ENCODE results near the gene PRSS33. TPM values are rescaled to one million over a fixed set of nuclear protein-coding genes. Genes with fewer than 3 reads are reported as not detected.

Gene PRSS33
- polyA plus RNA-seq, 1 of the 3 experiments (the other 2 are of a cell fraction) = not detected

- no peak overlapping the region for H3K9ac ChIP-seq
- H3K36me3 ChIP-seq (replicated peaks in 1 of 2; ENCODE audit: control insufficient read depth in 1 of 2, insufficient read depth in 2 of 2, low read length in 1 of 2) = peaks cover 52 to 85% of the 10 kb centered on the region in 2 experiments
- H3K9me3 ChIP-seq = no peaks in the 10 kb centered on the region
- H3K4me2 ChIP-seq = no peak overlapping the region
- POLR2A ChIA-PET = interaction anchor here (0.7 kb wide), 1 partner anchor 13 kb away, joined by 4 read pairs; no protein-coding TSS in a partner anchor
- H3F3A ChIP-seq (replicated peaks; ENCODE audit: insufficient read depth) = peaks cover 15% of the 10 kb centered on the region
- H4K20me1 ChIP-seq (ENCODE audit: insufficient read depth) = peaks cover 83% of the 10 kb centered on the region
- TF ChIP-seq RAD21 (IDR thresholded peaks at IDR 0.05; ENCODE audit: low read length) (no peak), EZH2phosphoT487 (IDR thresholded peaks at IDR 0.05; ENCODE audit: borderline replicate concordance, low read depth) (no peak), USF2 (IDR thresholded peaks at IDR 0.05; ENCODE audit: borderline replicate concordance, low read depth, low read length) (no peak), FOXJ3 (CRISPR knock-in tag; IDR thresholded peaks at IDR 0.05) (no peak), NFIC (IDR thresholded peaks at IDR 0.05; ENCODE audit: borderline replicate concordance) (no peak), SIN3A (IDR thresholded peaks at IDR 0.05; ENCODE audit: borderline replicate concordance, low read depth, low read length) (no peak)
- TF ChIP-seq, protein P1, sequence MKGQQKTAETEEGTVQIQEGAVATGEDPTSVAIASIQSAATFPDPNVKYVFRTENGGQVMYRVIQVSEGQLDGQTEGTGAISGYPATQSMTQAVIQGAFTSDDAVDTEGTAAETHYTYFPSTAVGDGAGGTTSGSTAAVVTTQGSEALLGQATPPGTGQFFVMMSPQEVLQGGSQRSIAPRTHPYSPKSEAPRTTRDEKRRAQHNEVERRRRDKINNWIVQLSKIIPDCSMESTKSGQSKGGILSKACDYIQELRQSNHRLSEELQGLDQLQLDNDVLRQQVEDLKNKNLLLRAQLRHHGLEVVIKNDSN (IDR thresholded peaks at IDR 0.05; ENCODE audit: borderline replicate concordance, low read depth) = no peak
- no peaks in the 10 kb centered on the region; a peak in 1 of 4 replicates for H3K4me1 ChIP-seq (ENCODE audit: control insufficient read depth in 1 of 2, insufficient read depth in 2 of 2, low read depth in 1 of 2, low read length in 1 of 2)
- H3K27ac ChIP-seq (ENCODE audit: low read depth in 2 of 2, low read length in 1 of 2) = no peak overlapping the region
- H3K27me3 ChIP-seq (ENCODE audit: insufficient read depth) = no peaks in the 10 kb centered on the region
- WGBS (ENCODE audit: low lambda C conversion rate) = 89% methylated on average over 14 of the region's 14 CpGs
- CTCF ChIA-PET = no interaction called here
- H3K4me3 ChIP-seq (ENCODE audit: low read depth in 2 of 2, low read length in 1 of 2) = no peak overlapping the region
- H2AFZ ChIP-seq (ENCODE audit: low read depth) = no peak overlapping the region
- DNase-seq = no peak
- peaks cover 57% of the 10 kb centered on the region for H3K79me2 ChIP-seq (ENCODE audit: insufficient read depth)
- H3K9me2 ChIP-seq = no peaks in the 10 kb centered on the region
These were observed 17.7 kb downstream of the PRSS33 start for GRCh38 chr16:2769675-2770056.

GRCh38 chr16:2769100-2769529 lies 18.2 kb downstream of the PRSS33 start:
- Histone ChIP-seq H3F3A (replicated peaks; ENCODE audit: insufficient read depth) (peaks cover 20% of the 10 kb centered on the region), H3K27me3 (ENCODE audit: insufficient read depth) (no peaks in the 10 kb centered on the region), H3K4me2 (no peak overlapping the region), H2AFZ (ENCODE audit: low read depth) (no peak overlapping the region), H4K20me1 (ENCODE audit: insufficient read depth) (peaks cover 84% of the 10 kb centered on the region), H3K9me2 (no peaks in the 10 kb centered on the region), H3K27ac (ENCODE audit: low read depth in 2 of 2, low read length in 1 of 2) (no peak overlapping the region), H3K9me3 (no peaks in the 10 kb centered on the region), H3K36me3 (replicated peaks in 1 of 2; ENCODE audit: control insufficient read depth in 1 of 2, insufficient read depth in 2 of 2, low read length in 1 of 2) (peaks cover 57 to 86% of the 10 kb centered on the region in 2 experiments), H3K79me2 (ENCODE audit: insufficient read depth) (peaks cover 57% of the 10 kb centered on the region), H3K9ac (no peak overlapping the region), H3K4me1 (ENCODE audit: control insufficient read depth in 1 of 2, insufficient read depth in 2 of 2, low read depth in 1 of 2, low read length in 1 of 2) (no peaks in the 10 kb centered on the region; a peak in 1 of 4 replicates), H3K4me3 (ENCODE audit: low read depth in 2 of 2, low read length in 1 of 2) (no peak overlapping the region)
- 98% methylated on average over 11 of the region's 11 CpGs for WGBS (ENCODE audit: low lambda C conversion rate)
- ChIA-PET POLR2A (no interaction called here), CTCF (interaction anchor here (1.2 kb wide), 1 partner anchor 70 kb away, joined by 4 read pairs; no protein-coding TSS in a partner anchor)
- TF ChIP-seq EZH2phosphoT487 (IDR thresholded peaks at IDR 0.05; ENCODE audit: borderline replicate concordance, low read depth) (no peak), NFIC (IDR thresholded peaks at IDR 0.05; ENCODE audit: borderline replicate concordance) (no peak), MXI1 (IDR thresholded peaks at IDR 0.05; ENCODE audit: low read depth, low read length) (no peak), POLR2AphosphoS5 (IDR thresholded peaks at IDR 0.05; ENCODE audit: low read depth, low read length) (no peak), RFX5 (IDR thresholded peaks at IDR 0.05; ENCODE audit: low read length) (no peak), SIN3A (IDR thresholded peaks at IDR 0.05; ENCODE audit: borderline replicate concordance, low read depth, low read length) (no peak), ELF1 (IDR thresholded peaks at IDR 0.05) (no peak), TEAD4 (IDR thresholded peaks at IDR 0.05; ENCODE audit: borderline replicate concordance, insufficient read depth) (no peak), RAD21 (IDR thresholded peaks at IDR 0.05; ENCODE audit: low read length) (no peak), FOSL2 (IDR thresholded peaks at IDR 0.05; ENCODE audit: borderline replicate concordance, low read depth) (no peak), SMC3 (IDR thresholded peaks at IDR 0.05; ENCODE audit: low read depth, low read length) (no peak), MEF2A (IDR thresholded peaks at IDR 0.05; ENCODE audit: borderline replicate concordance, low read depth) (no peak), NRF1 (IDR thresholded peaks at IDR 0.05; ENCODE audit: low read depth, low read length) (no peak)
- TF ChIP-seq, protein P2, sequence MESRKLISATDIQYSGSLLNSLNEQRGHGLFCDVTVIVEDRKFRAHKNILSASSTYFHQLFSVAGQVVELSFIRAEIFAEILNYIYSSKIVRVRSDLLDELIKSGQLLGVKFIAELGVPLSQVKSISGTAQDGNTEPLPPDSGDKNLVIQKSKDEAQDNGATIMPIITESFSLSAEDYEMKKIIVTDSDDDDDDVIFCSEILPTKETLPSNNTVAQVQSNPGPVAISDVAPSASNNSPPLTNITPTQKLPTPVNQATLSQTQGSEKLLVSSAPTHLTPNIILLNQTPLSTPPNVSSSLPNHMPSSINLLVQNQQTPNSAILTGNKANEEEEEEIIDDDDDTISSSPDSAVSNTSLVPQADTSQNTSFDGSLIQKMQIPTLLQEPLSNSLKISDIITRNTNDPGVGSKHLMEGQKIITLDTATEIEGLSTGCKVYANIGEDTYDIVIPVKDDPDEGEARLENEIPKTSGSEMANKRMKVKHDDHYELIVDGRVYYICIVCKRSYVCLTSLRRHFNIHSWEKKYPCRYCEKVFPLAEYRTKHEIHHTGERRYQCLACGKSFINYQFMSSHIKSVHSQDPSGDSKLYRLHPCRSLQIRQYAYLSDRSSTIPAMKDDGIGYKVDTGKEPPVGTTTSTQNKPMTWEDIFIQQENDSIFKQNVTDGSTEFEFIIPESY (IDR thresholded peaks at IDR 0.05; ENCODE audit: borderline replicate concordance, low read depth) = no peak
- TF ChIP-seq, protein P1 (IDR thresholded peaks at IDR 0.05; ENCODE audit: borderline replicate concordance, low read depth) = no peak
- TF ChIP-seq, protein P3, sequence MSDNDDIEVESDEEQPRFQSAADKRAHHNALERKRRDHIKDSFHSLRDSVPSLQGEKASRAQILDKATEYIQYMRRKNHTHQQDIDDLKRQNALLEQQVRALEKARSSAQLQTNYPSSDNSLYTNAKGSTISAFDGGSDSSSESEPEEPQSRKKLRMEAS (IDR thresholded peaks at IDR 0.05; ENCODE audit: low read depth) = no peak
- DNase-seq = no peak

Data from SK-N-SH (cell line).